Stimulated activated CD8-positive, alpha-beta memory T cell treated with anti-CD3 and anti-CD28 coated beads, Interleukin-12 subunit alpha, Interleukin-12 subunit beta, amount 100 ng/mL, for 24 hours (primary cell): ENCODE results near the gene TMEM109.

ENCODE experiments used
- DNase-seq: peaks from one replicate; pipeline ENCODE4 v3.0.0-alpha.2; 2020; ENCODE audit errors: extremely low read depth

TMEM109 gene

GRCh38 chr11:60925868-60926267 is 11.9 kb downstream of the TMEM109 start:
- DNase-seq = no peak

DNA sequence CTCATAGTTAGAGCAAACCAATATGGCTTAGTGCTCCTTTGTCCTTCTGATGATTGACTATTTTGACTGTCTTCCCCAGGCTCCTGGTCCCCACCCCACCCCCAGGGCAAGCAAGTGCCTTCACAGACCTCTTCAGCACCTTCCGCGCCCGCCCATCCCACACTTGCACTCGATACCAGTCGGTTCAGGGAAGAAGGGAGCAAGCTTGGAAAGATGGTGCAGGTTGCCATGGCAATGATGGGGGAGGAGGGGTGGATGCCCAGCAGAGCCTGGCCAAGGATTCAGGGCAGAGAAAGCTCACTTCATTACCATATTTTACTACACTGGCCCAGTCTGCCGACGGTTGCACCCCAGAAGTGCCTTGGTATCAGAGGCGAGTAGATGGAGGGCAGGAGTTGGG is 12.5 kb downstream of the TMEM109 start:
- no peak for DNase-seq

DNA sequence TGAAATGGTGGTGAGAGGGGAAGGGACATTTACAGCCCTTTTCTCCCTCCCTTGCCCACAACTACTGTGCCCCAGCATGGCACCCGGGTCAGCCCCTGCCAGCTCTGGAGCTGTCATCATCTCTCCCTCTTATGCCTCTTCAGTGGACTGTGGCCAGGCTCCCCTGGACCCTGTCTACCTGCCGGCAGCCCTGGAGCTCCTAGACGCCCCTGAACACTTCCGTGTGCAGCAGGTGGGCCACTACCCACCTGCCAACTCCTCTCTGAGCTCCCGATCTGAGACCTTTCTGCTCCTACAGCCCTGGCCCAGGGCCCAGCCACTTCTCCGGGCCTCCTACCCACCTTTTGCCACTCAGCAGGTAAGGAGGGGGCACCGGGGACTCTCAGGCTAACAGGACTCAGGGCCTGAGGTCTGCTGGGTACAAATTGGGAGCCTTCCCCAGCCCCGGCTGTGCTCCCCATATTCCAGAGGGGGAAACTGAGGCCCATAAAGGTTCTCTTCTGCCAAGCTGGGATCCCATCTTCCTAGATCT is 13.2 kb downstream of the TMEM109 start:
- DNase-seq = no peak

- DNase-seq = no peak
Observed at GRCh38 chr11:60927600-60927999, 13.6 kb downstream of the TMEM109 start.

- DNase-seq = no peak
Observed at GRCh38 chr11:60928563-60929001, 14.6 kb downstream of the TMEM109 start.

DNA sequence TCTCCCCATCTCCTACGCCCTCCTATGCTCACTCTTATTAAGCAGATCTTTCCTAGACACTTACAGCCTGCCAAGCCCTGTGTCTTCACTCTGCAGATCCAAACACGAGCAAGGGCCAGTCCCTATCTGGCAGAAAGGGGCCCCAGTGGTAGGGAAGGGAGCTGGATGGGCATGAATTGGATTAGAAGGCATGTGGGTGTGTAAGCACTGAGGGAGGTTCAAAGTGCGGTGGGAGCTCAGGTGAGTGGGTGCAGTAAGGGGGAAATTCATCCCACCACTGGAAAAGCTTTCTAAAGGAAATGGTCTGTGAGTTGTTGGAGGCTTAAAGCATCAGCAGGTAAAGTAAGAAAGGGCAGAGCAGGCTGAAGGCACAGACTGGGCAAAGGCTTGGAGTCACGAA is 15.8 kb downstream of the TMEM109 start:
- no peak for DNase-seq

DNA sequence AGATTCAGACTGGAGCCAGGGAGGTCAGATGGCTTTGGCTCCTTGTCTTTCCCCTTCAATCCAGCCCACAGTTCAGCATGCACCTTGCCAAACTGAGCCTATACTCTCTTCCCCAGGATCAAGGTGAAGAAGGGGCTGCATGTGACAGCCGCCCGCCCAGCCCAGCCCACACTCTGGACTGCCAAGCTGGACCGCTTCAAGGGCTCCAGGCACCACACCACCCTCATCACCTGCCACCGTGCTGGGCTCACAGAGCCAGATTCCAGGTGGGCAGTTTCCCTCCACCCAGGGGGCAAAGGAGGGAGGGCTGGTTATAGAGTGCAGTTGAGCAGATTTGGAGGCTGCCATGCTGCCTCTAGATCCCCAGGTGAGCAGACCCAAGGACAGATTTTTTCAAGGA is 16.4 kb downstream of the TMEM109 start:
- no peak for DNase-seq

- DNase-seq = no peak
Observed at GRCh38 chr11:60931917-60932316, 18.0 kb downstream of the TMEM109 start.

DNA sequence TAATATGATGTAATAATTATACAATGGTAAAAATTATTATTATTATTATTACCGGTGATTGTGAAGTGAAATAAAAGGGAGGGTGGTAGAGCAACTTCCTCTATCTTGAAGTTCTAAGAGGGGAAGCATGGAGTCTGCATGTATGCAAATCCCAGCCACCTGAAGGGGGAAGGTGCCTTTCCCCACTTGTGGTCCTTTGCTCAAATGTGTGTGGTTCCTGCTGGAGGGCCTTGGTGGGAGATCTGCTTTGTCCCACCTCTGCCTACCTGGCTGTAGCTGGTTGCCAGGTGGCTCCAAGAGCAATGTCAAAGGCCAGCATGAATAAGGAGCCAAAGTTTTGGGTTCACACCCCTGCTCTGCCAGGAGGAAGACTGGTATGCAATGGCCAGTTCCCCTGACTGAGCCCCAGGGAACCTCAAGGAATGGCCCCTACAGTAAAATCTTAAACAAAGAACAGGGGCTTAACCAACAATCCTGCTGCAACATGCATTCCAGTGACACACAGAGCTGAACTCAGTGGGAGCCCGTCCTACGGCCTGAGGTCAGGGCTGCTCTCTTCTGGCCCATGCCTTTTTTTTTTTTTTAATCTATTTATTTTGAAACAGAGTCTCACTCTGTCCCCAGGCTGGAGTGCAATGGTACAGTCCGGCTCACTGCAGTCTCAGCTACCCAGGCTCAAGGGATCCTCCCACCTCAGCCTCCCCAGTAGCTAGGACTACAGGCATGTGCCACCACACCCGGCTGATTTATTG is 18.8 kb downstream of the TMEM109 start:
- no peak for DNase-seq

GRCh38 chr11:60933416-60934123 is 19.6 kb downstream of the TMEM109 start:
- no peak for DNase-seq

GRCh38 chr11:60934124-60934789 is 20.3 kb downstream of the TMEM109 start:
- DNase-seq = no peak

- DNase-seq = no peak
Observed at GRCh38 chr11:60934790-60935605, 21.0 kb downstream of the TMEM109 start.

DNA sequence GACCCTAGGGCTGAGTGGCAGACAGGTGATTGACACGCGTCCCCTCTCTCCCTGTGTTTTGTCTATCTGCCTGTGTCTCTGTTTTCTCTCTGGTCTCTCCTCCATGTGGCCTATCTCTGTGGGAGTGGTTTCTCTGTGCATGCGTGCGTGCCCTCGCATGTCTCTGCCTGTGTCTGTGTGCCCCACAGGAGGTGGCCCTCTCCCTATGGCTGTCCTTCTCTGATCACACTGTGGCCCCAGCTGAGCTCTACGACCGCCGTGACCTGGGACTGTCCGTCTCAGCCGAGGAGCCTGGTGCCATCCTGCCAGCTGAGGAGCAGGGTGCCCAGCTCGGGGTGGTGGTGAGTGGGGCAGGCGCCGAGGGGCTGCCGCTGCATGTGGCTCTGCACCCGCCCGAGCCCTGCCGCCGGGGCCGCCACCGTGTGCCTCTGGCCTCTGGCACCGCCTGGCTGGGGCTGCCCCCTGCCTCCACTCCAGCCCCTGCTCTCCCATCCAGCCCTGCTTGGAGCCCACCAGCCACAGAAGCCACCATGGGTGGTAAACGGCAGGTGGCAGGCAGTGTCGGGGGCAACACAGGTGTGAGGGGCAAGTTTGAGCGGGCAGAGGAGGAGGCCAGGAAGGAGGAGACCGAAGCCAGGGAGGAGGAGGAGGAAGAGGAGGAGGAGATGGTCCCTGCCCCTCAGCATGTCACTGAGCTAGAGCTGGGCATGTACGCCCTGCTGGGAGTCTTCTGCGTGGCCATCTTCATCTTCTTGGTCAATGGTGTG is 21.9 kb downstream of the TMEM109 start:
- no peak for DNase-seq

DNA sequence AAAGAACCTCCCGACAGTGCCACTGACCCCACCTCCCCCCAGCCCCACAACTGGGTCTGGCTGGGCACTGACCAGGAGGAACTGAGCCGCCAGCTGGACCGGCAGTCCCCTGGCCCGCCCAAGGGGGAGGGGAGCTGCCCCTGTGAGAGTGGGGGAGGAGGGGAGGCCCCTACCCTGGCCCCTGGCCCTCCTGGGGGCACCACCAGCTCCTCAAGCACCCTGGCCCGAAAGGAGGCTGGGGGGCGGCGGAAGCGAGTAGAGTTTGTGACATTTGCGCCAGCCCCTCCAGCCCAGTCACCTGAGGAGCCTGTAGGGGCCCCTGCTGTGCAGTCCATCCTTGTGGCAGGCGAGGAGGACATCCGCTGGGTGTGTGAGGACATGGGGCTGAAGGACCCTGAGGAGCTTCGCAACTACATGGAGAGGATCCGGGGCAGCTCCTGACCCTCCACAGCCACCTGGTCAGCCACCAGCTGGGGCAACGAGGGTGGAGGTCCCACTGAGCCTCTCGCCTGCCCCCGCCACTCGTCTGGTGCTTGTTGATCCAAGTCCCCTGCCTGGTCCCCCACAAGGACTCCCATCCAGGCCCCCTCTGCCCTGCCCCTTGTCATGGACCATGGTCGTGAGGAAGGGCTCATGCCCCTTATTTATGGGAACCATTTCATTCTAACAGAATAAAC is 22.6 kb downstream of the TMEM109 start:
- no peak for DNase-seq

DNA sequence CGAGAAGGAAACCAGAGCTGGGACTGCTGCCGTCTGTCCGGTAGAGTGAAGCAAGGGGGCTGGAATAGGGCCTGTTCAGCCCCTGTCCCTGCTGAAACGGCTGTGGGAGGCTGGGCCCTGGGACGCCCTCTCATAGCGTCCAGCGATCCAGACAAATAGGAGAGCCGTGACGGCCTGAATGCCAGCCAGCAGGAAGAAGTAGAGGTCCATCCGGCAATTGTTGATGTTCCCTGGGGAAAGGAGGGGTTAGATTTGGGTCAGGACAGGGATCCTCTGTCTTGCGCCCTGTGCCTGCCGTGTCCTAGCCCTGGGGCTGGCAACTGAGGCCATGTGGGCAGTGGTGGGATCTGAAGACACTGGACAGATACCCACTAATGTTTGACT is 23.2 kb downstream of the TMEM109 start:
- no peak for DNase-seq

- DNase-seq = no peak
Observed at GRCh38 chr11:60937811-60938210, 23.9 kb downstream of the TMEM109 start.

DNA sequence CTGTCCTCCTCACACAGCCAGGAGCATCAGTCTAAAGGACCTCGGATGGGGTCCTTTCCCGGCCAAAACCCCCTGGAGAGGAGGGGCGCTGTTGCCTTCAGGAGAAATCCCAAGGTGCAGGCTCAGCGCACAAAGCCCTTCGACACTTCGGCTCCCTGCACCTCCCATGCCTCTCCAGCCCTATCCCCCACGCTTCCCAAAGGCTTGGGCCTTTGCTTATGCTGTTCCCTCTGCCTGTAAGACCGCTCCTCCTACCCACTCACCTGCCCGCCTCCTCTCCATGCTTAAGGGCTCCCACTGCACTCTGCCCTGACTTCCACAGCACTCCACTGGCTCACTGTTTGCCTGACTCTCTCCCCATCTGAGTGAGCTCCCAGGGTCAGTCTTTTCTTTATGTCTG is 24.5 kb downstream of the TMEM109 start:
- DNase-seq = no peak

- DNase-seq = no peak
Observed at GRCh38 chr11:60939301-60939700, 25.3 kb downstream of the TMEM109 start.

DNA sequence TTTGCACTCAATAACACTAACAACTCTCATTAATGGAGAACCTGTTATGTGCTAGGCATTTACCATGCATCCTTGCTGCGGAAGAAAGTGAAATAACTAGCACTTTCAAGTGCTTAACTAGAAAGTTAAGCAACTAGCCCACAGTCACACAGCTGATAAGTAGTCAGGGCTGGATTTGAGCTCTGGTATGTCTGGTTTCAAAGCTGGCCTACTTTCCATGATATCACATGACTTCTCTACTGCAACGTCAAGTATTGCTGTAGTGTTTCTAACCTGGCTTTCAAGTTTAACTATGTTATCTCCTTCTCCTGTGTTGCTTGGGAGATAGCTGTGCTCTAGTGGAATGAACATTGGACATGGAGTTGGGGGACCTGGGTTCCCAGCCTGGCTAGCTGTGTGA is 25.9 kb downstream of the TMEM109 start:
- DNase-seq = no peak

DNA sequence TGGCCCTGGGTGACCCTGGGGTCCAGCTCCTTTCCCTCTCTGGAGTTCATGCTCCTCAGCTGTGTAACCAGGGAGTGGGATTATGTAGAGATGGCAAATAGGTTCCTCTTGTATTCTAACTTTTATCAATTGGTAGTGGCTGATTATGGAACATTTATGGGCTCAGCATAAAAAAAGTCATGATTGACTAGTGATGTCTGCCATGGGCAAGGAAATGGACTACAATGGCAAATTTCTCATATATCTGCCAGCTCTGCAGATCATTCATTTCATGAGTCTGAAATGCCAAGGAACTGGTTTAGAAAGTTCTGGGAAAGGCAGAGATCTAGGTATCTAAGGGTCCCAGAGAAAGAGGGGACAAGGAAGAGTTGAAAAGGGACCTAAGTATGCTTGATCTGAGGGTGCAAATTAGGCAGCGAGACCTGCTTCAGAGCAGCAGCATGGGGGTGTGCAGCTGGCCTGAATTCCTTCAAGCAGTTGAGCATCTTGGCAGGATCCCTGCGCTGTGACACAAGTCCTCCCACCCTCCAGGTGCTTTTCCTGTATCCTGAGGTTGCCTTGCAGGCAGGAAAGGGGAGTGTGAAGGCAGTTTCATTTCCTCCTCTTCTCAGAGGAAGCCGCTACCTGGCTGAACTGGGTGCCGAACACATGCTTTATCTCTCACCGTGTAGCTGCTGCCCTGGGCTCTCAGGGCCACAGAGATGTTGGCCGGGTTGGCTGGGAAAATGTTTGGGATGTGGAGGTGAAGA is 27.6 kb downstream of the TMEM109 start:
- no peak for DNase-seq
